Heart right ventricle (tissue), 16 donors: Measurements from ENCODE around the gene MYO1E. TPM values are rescaled to one million over a fixed set of nuclear protein-coding genes. Genes with fewer than 3 reads are reported as not detected.

Experiments used
- ATAC-seq, 8 donors: fragments of 200-7000 bp; cut with Tn5 transposase; one replicate each; pipeline ENCODE4 v1.9.1; 2020; ENCODE audit warnings: mild to moderate bottlenecking in 8 of 8, moderate library complexity in 8 of 8, moderate number of reproducible peaks in 1 of 8
- DNase-seq, 2 donors: peaks; one replicate each; pipeline ENCODE4 v3.0.0-alpha.2; 2020
- H3K27ac ChIP-seq, 10 donors: fragments of 200-600 bp; sonication (generic) in 2 of 10; one replicate each; pipeline versions ENCODE4 v1.5.0 to v1.8.0; 2020 to 2022; ENCODE audit warnings: mild to moderate bottlenecking in 3 of 10
- H3K27me3 ChIP-seq, 7 donors: fragments of 200-600 bp; one replicate each; pipeline ENCODE4 v1.8.0; 2021 to 2022; ENCODE audit warnings: mild to moderate bottlenecking in 2 of 7
- H3K36me3 ChIP-seq, 9 donors: fragments of 200-600 bp; sonication (generic) in 1 of 9; one replicate each; pipeline versions ENCODE4 v1.5.0 to v1.8.0; 2020 to 2022; ENCODE audit warnings: mild to moderate bottlenecking in 2 of 9
- H3K4me1 ChIP-seq, 9 donors: fragments of 200-600 bp; sonication (generic) in 1 of 9; one replicate each; pipeline versions ENCODE4 v1.5.0 to v1.8.0; 2020 to 2022; ENCODE audit warnings: mild to moderate bottlenecking in 4 of 9
- H3K4me3 ChIP-seq, 10 donors: fragments of 200-600 bp; sonication (generic) in 2 of 10; one replicate each; pipeline versions ENCODE4 v1.5.0 to v1.8.0; 2020 to 2022; ENCODE audit warnings: mild to moderate bottlenecking in 7 of 10, moderate library complexity in 2 of 10
- H3K9me3 ChIP-seq, 11 donors: fragments of 200-600 bp in 10 of 11; sonication (generic) in 2 of 11; one replicate each; pipeline versions ENCODE4 v1.5.0 to v1.8.0; 2013 to 2022; ENCODE audit warnings: mild to moderate bottlenecking in 2 of 11, control low read depth in 1 of 11, moderate library complexity in 1 of 11
- CTCF ChIP-seq, 9 donors: fragments of 200-600 bp; sonication (generic) in 2 of 9; IDR thresholded peaks; one replicate each; pipeline versions ENCODE4 v1.5.0 to v1.8.0; 2021 to 2022; ENCODE audit warnings: antibody characterized with exemption in 9 of 9, mild to moderate bottlenecking in 5 of 9, moderate library complexity in 1 of 9
- WGBS, 2 donors: extraction: QIAGEN DNeasy Blood & Tissue Kit; methylation state at CpG; one replicate each; pipeline ENCODE4 v1.1.7; 2013; ENCODE audit warnings: inconsistent platforms in 1 of 2; 5-methylcytosine and 5-hydroxymethylcytosine counted together
- intact Hi-C, 10 donors: fragments of 100-400 bp; cut with DNase I; formaldehyde crosslinking; loops; one replicate each; pipeline versions ENCODE4 v1.11.1 to v1.14.2; 2022
- polyA plus RNA-seq, 2 donors: library from polyadenylated mRNA; stranded (reverse); fragments of 200-250 nt; gene quantifications; one replicate each; pipeline ENCODE4 v1.2.3, GENCODE V29; 2013
- total RNA-seq, 10 donors: library from RNA; stranded (reverse); fragmentation: NEBNext Ultra II Directional in 3 of 10; extraction: Animal tissue kit (Norgen Biotek cat#: 25700) in 3 of 10; gene quantifications; one replicate each; pipeline versions ENCODE4 v1.2.1 to v1.2.4, GENCODE V29; 2021 to 2023
- donor health status: Arrhythmogenic right ventricular cardiomyopathy.
- donor health status: ischemic (EF 13 %, LVEDD 7.1; RV severe dilation, severe dysfunction).
- donor health status: healthy with polysubstance abuse.
- donor health status: DM: no; HTN: yes; CAD: no.
- donor health status: DM: no; HTN: no; CAD: no.
- donor health status: ischemic (EF 25% LVEDD 6.9; RV normal size, moderate dysfunction).
- donor health status: ischemic (EF 25% LVEDD 5.7; RV mildly dilated, moderate dysfunction).
- donor health status: healthy.
- donor health status: DM: yes; HTN: yes; CAD: no.
- donor health status: Ischemic cardiomyopathy.
- donor health status: ischemic (EF 35%, LVEDD 5.7; RV mildly dilated, moderate dysfunction).
- donor health status: nonischemic (EF 11% LVEDD 7.7; RV severe dilation, severe dysfunction).
- donor health status: DM: yes; HTN: yes; CAD: no.
- donor health status: PGD.
- donor health status: ischemic (EF 29% LVEDD 5.4; RV normal size, mild dysfunction).
- donor health status: nonischemic (EF 23%, LVEDD 6.1; RV moderate dilation, normal function).

Gene MYO1E
- total and polyA plus RNA-seq, 12 donors: 9.3 to 75.3 (median 27.4) TPM

GRCh38 chr15:59298854-59299250 lies 73.8 kb downstream of the MYO1E start:
- Histone ChIP-seq H3K27me3 (no peaks in the 10 kb centered on the region), H3K4me3 (no peak overlapping the region), H3K27ac (peak overlapping the region in 1 of 10 donors; percentile 61), H3K9me3 (no peaks in the 10 kb centered on the region), H3K4me1 (peaks cover 7 to 75% (median 51%) of the 10 kb centered on the region in 9 donors), H3K36me3 (no peaks in the 10 kb centered on the region)
- intact Hi-C loops: loop anchor here in 2 of 10 donors (10.0 kb wide), 1 partner anchor 56 kb away; no protein-coding TSS in a partner anchor
- no peak for TF ChIP-seq CTCF (IDR thresholded peaks at IDR 0.05)
- ATAC-seq (no peak), DNase-seq (no peak)
- 79 to 90% methylated on average over 3 of the region's 3 CpGs for WGBS, 2 donors

GRCh38 chr15:59298225-59298853 lies 74.3 kb downstream of the MYO1E start:
- no peaks in the 10 kb centered on the region for H3K9me3 ChIP-seq
- WGBS, 2 donors: 75 to 87% methylated on average over 8 of the region's 8 CpGs
- H3K4me3 ChIP-seq: no peak overlapping the region
- DNase-seq (no peak), ATAC-seq (no peak)
- H3K27me3 ChIP-seq: no peaks in the 10 kb centered on the region
- H3K36me3 ChIP-seq: no peaks in the 10 kb centered on the region
- peaks cover 7 to 74% (median 56%) of the 10 kb centered on the region in 9 donors for H3K4me1 ChIP-seq
- intact Hi-C loops: loop anchor here in 2 of 10 donors (10.0 kb wide), 1 partner anchor 56 kb away; no protein-coding TSS in a partner anchor
- no peak for TF ChIP-seq CTCF (IDR thresholded peaks at IDR 0.05)
- peak overlapping the region in 1 of 10 donors; percentile 61 for H3K27ac ChIP-seq

GRCh38 chr15:59296181-59296617 lies 76.5 kb downstream of the MYO1E start:
- Histone ChIP-seq H3K27ac (peak overlapping the region in 7 of 10 donors; percentile 5 to 67 (median 61)), H3K4me3 (no peak overlapping the region), H3K27me3 (no peaks in the 10 kb centered on the region), H3K36me3 (no peaks in the 10 kb centered on the region), H3K4me1 (peaks cover 7 to 89% (median 73%) of the 10 kb centered on the region in 9 donors), H3K9me3 (no peaks in the 10 kb centered on the region)
- ATAC-seq (peak in 2 of 8 donors; percentile 16 to 20), DNase-seq (no peak)
- no peak for TF ChIP-seq CTCF (IDR thresholded peaks at IDR 0.05)
- WGBS, 2 donors: 54 to 56% methylated on average over 6 of the region's 6 CpGs
- intact Hi-C loops: loop anchor here in 2 of 10 donors (10.0 kb wide), 1 partner anchor 59 kb away; no protein-coding TSS in a partner anchor

- ATAC-seq (peak in 7 of 8 donors; percentile 42 to 76 (median 58)), DNase-seq (peak in 1 of 2 donors; percentile 11)
- H3K4me3 ChIP-seq: peak overlapping the region in 1 of 10 donors; percentile 11
- WGBS, 2 donors: 54 to 56% methylated on average over 17 of the region's 17 CpGs
- H3K9me3 ChIP-seq: no peaks in the 10 kb centered on the region
- H3K27ac ChIP-seq: peak overlapping the region in 8 of 10 donors; percentile 5 to 67 (median 61)
- H3K27me3 ChIP-seq: no peaks in the 10 kb centered on the region
- H3K36me3 ChIP-seq: no peaks in the 10 kb centered on the region
- intact Hi-C loops: loop anchor here in 2 of 10 donors (10.0 kb wide), 1 partner anchor 59 kb away; no protein-coding TSS in a partner anchor
- TF ChIP-seq CTCF (IDR thresholded peaks at IDR 0.05): no peak
- peaks cover 7 to 89% (median 71%) of the 10 kb centered on the region in 9 donors for H3K4me1 ChIP-seq
These were observed 77.2 kb downstream of the MYO1E start for GRCh38 chr15:59295261-59296001.
